ENCODE measurements around the gene ZNF487.
"Not testable (repeated sequence)": the region's sequence is repeated elsewhere in the genome, so short reads cannot be mapped to it uniquely, and the experiment has no call there.

The ZNF487 gene

GRCh38 chr10:43407148-43407575 is 29.7 kb upstream of the ZNF487 start:
- DNase-seq: peak; percentile 23

- peak; percentile 87 for DNase-seq
These were observed 29.2 kb upstream of the ZNF487 start for GRCh38 chr10:43407576-43408330.

GRCh38 chr10:43408331-43408709 is 28.6 kb upstream of the ZNF487 start:
- no peak for DNase-seq

- DNase-seq: peak; percentile 93
These were observed 28.1 kb upstream of the ZNF487 start, which contains the start of gene HNRNPF for GRCh38 chr10:43408710-43409384. TSS of gene HNRNPF (minus strand) at chr10:43409186. CDS start at chr10:43387884, 21,302 bp downstream.

GRCh38 chr10:43409385-43410109 is 27.4 kb upstream of the ZNF487 start:
- no peak for DNase-seq

- no peak for DNase-seq
These were observed 26.6 kb upstream of the ZNF487 start for GRCh38 chr10:43410345-43410744.

GRCh38 chr10:43411536-43411935 is 25.4 kb upstream of the ZNF487 start:
- no peak for DNase-seq

GRCh38 chr10:43415544-43415943 is 21.4 kb upstream of the ZNF487 start:
- no peak for DNase-seq

- DNase-seq: no peak
These were observed 18.8 kb upstream of the ZNF487 start for GRCh38 chr10:43417950-43418768.

GRCh38 chr10:43419997-43420368 is 16.9 kb upstream of the ZNF487 start:
- DNase-seq: no peak

GRCh38 chr10:43420369-43421200 is 16.3 kb upstream of the ZNF487 start:
- peak; percentile 83 for DNase-seq

GRCh38 chr10:43421201-43421507 is 15.8 kb upstream of the ZNF487 start:
- no peak for DNase-seq

- no peak for DNase-seq
These were observed 15.4 kb upstream of the ZNF487 start for GRCh38 chr10:43421519-43421918.

- DNase-seq: not testable (repeated sequence)
These were observed 15.0 kb upstream of the ZNF487 start for GRCh38 chr10:43421944-43422343.

GRCh38 chr10:43424416-43424815 is 12.5 kb upstream of the ZNF487 start:
- no peak for DNase-seq

GRCh38 chr10:43426476-43426875 is 10.4 kb upstream of the ZNF487 start:
- DNase-seq: not testable (repeated sequence)

GRCh38 chr10:43427166-43427825 is 9.6 kb upstream of the ZNF487 start:
- DNase-seq: no peak

GRCh38 chr10:43430926-43431663 is 5.8 kb upstream of the ZNF487 start:
- DNase-seq: no peak

GRCh38 chr10:43437141-43437870 is 395 bp downstream of the ZNF487 start:
- DNase-seq: no peak
